H1 (cell line): ENCODE results near the gene FRRS1. TPM values are rescaled to one million over a fixed set of nuclear protein-coding genes. Genes with fewer than 3 reads are reported as not detected.

ENCODE experiments used
- CTCF ChIA-PET: fragments of 300-600 bp; sonication (Branson Sonifier 250); formaldehyde crosslinking; loops from one replicate; lab custom pipeline; 2021; ENCODE audit not compliant: partially characterized antibody; lab: Charles Lee
- POLR2A ChIA-PET: fragments of 300-600 bp; sonication (Branson Sonifier 250); formaldehyde crosslinking; loops from one replicate; lab custom pipeline; 2021; ENCODE audit warnings: inconsistent platforms; ENCODE audit not compliant: partially characterized antibody; lab: Charles Lee
- DNase-seq, 2 experiments: peaks; one replicate each; pipeline versions ENCODE4 v3.0.0 to v3.0.0-alpha.2; 2010 to 2022; ENCODE audit warnings: low spot score in 2 of 2, low read depth in 1 of 2, mixed read lengths in 1 of 2
- FAIRE-seq: peaks from 2 replicates; lab custom pipeline; 2011; peaks lifted over from hg19 to GRCh38; lab: Jason Lieb, UNC
- H2AFZ ChIP-seq: 2 replicates; pipeline ENCODE4 v1.8.1; 2012; ENCODE audit warnings: low read length, inconsistent platforms
- H2AK5ac ChIP-seq: 2 replicates; pipeline ENCODE4 v1.6.1; 2013; ENCODE audit warnings: low read depth, low read length
- H2BK120ac ChIP-seq: replicated peaks from 2 replicates; pipeline ENCODE3; 2013; ENCODE audit warnings: low read depth, low read length, inconsistent platforms
- H2BK12ac ChIP-seq: 2 replicates; pipeline ENCODE4 v1.6.1; 2013; ENCODE audit warnings: low read depth, low read length
- H2BK15ac ChIP-seq: 2 replicates; pipeline ENCODE4 v1.6.1; 2013; ENCODE audit warnings: low read length
- H2BK20ac ChIP-seq: 2 replicates; pipeline ENCODE4 v1.6.1; 2013; ENCODE audit warnings: low read length
- H2BK5ac ChIP-seq: 2 replicates; pipeline ENCODE4 v1.6.1; 2013; ENCODE audit warnings: low read depth, low read length
- H3K14ac ChIP-seq: 2 replicates; pipeline ENCODE4 v1.6.1; 2013; ENCODE audit warnings: inconsistent platforms; ENCODE audit not compliant: insufficient read length
- H3K18ac ChIP-seq: 2 replicates; pipeline ENCODE4 v1.6.1; 2013; ENCODE audit warnings: low read length; ENCODE audit errors: extremely low read depth
- H3K23ac ChIP-seq: 2 replicates; pipeline ENCODE4 v1.6.1; 2013; ENCODE audit warnings: inconsistent platforms; ENCODE audit not compliant: insufficient read length
- H3K23me2 ChIP-seq: 2 replicates; pipeline ENCODE4 v1.6.1; 2013; ENCODE audit warnings: low read depth, low read length
- H3K27ac ChIP-seq: 2 replicates; pipeline ENCODE4 v1.6.1; 2011; ENCODE audit warnings: low read depth, low read length, inconsistent platforms
- H3K27me3 ChIP-seq, 4 experiments: replicated peaks in 1 of 4; 1 replicate in 1 of 4; 2 replicates in 3 of 4; pipeline versions ENCODE4 v1.6.1 to v1.8.1; 2011 to 2013; ENCODE audit warnings: low read length in 3 of 4, mild to moderate bottlenecking in 3 of 4, inconsistent platforms in 2 of 4, mixed read lengths in 2 of 4, moderate library complexity in 1 of 4; ENCODE audit not compliant: control insufficient read depth in 3 of 4, insufficient read depth in 3 of 4; ENCODE audit errors: extremely low read depth in 1 of 4
- H3K36me3 ChIP-seq, 4 experiments: 2 replicates each; pipeline versions ENCODE4 v1.6.1 to v1.8.1; 2011 to 2013; ENCODE audit warnings: mild to moderate bottlenecking in 4 of 4, low read length in 3 of 4, moderate library complexity in 2 of 4, control low read depth in 1 of 4, inconsistent platforms in 1 of 4; ENCODE audit not compliant: insufficient read depth in 4 of 4, control insufficient read depth in 2 of 4
- H3K4ac ChIP-seq: replicated peaks from 2 replicates; pipeline ENCODE3; 2013; ENCODE audit warnings: low read length, low read depth, mixed read lengths, inconsistent platforms; ENCODE audit not compliant: insufficient read length
- H3K4me1 ChIP-seq, 4 experiments: replicated peaks in 1 of 4; 1 replicate in 1 of 4; 2 replicates in 3 of 4; pipeline versions ENCODE4 v1.6.1 to v1.8.1; 2011 to 2013; ENCODE audit warnings: low read length in 3 of 4, inconsistent platforms in 2 of 4, mixed read lengths in 1 of 4; ENCODE audit not compliant: insufficient read depth in 4 of 4, control insufficient read depth in 3 of 4
- H3K4me2 ChIP-seq, 2 experiments: 2 replicates each; pipeline versions ENCODE4 v1.6.1 to v1.8.1; 2011 to 2013; ENCODE audit warnings: low read depth in 2 of 2, low read length in 2 of 2, control low read depth in 1 of 2, inconsistent platforms in 1 of 2, mild to moderate bottlenecking in 1 of 2; ENCODE audit not compliant: insufficient read depth in 1 of 2
- H3K4me3 ChIP-seq, 4 experiments: fragments of 200-600, 300-600 bp in 1 of 4; sonication (generic), shearing (Covaris generic), sonication (Bioruptor Twin) in 1 of 4; 2 replicates each; pipeline versions ENCODE4 v1.5.1 to v1.8.1; 2011 to 2016; ENCODE audit warnings: low read length in 4 of 4, low read depth in 3 of 4, control low read depth in 2 of 4, inconsistent platforms in 2 of 4, mild to moderate bottlenecking in 2 of 4, mixed read lengths in 1 of 4, moderate library complexity in 1 of 4; ENCODE audit not compliant: insufficient read depth in 2 of 4; ENCODE audit errors: extremely low read depth in 1 of 4
- H3K56ac ChIP-seq: replicated peaks from 2 replicates; pipeline ENCODE3; 2013; ENCODE audit warnings: low read depth, mild to moderate bottlenecking, mixed read lengths, low read length, inconsistent platforms; ENCODE audit not compliant: insufficient read length
- H3K79me1 ChIP-seq: 2 replicates; pipeline ENCODE4 v1.6.1; 2013; ENCODE audit warnings: low read depth, low read length, control low read depth
- H3K79me2 ChIP-seq, 2 experiments: 2 replicates each; pipeline versions ENCODE4 v1.6.1 to v1.8.1; 2012 to 2013; ENCODE audit warnings: low read length in 2 of 2, mild to moderate bottlenecking in 2 of 2, inconsistent platforms in 1 of 2; ENCODE audit not compliant: insufficient read depth in 2 of 2, control insufficient read depth in 1 of 2
- H3K9ac ChIP-seq, 4 experiments: replicated peaks in 1 of 4; 1 replicate in 1 of 4; 2 replicates in 3 of 4; pipeline versions ENCODE4 v1.6.1 to v1.8.1; 2011 to 2013; ENCODE audit warnings: low read depth in 3 of 4, low read length in 3 of 4, control low read depth in 2 of 4, mild to moderate bottlenecking in 2 of 4, moderate library complexity in 2 of 4, inconsistent platforms in 1 of 4; ENCODE audit errors: extremely low read depth in 1 of 4
- H3K9me3 ChIP-seq, 2 experiments: 2 replicates each; pipeline versions ENCODE4 v1.6.1 to v1.8.1; 2012 to 2013; ENCODE audit warnings: mild to moderate bottlenecking in 2 of 2, moderate library complexity in 2 of 2, control low read depth in 1 of 2, inconsistent platforms in 1 of 2, low read depth in 1 of 2, low read length in 1 of 2, mixed read lengths in 1 of 2; ENCODE audit not compliant: insufficient read depth in 2 of 2
- H4K20me1 ChIP-seq, 2 experiments: replicated peaks in 1 of 2; 2 replicates each; pipeline versions ENCODE3 to v1.8.1; 2011 to 2013; ENCODE audit warnings: inconsistent platforms in 2 of 2, low read length in 2 of 2, mild to moderate bottlenecking in 1 of 2; ENCODE audit not compliant: insufficient read depth in 2 of 2, control insufficient read depth in 1 of 2
- H4K5ac ChIP-seq: 2 replicates; pipeline ENCODE4 v1.6.1; 2013; ENCODE audit warnings: low read length, low read depth, mixed read lengths, inconsistent platforms; ENCODE audit not compliant: insufficient read length
- H4K8ac ChIP-seq: 2 replicates; pipeline ENCODE4 v1.8.0; 2013; ENCODE audit warnings: mild to moderate bottlenecking, moderate library complexity, low read length, inconsistent platforms; ENCODE audit not compliant: insufficient read depth; ENCODE audit errors: extremely low read depth
- H4K91ac ChIP-seq: replicated peaks from 2 replicates; pipeline ENCODE3; 2013; ENCODE audit warnings: low read length, mixed read lengths, inconsistent platforms; ENCODE audit not compliant: insufficient read length
- ASH2L ChIP-seq: fragments of 200-600, 300-600 bp; sonication (generic); IDR thresholded peaks from one replicate; pipeline ENCODE4 v1.7.1; 2017; ENCODE audit warnings: low read length
- NANOG ChIP-seq: IDR thresholded peaks from 2 replicates; pipeline ENCODE4 v1.6.1; 2011; ENCODE audit warnings: low read length, low read depth, mild to moderate bottlenecking, inconsistent platforms; ENCODE audit not compliant: insufficient read depth, poor library complexity, severe bottlenecking
- PHF8 ChIP-seq: fragments of 200-600 bp; sonication (generic); conservative IDR thresholded peaks from 2 replicates; pipeline ENCODE4 v1.7.1; 2012; ENCODE audit warnings: low read depth, mild to moderate bottlenecking, inconsistent platforms, low read length, moderate library complexity
- polyA plus RNA-seq, 7 experiments: library from polyadenylated mRNA; depleted of rRNA in 3 of 7; stranded (reverse) in 5 of 7; unstranded in 2 of 7; fragments of >200 nt in 5 of 7; fragments of 200-250 nt in 2 of 7; gene quantifications; 1 replicate in 5 of 7; 2 replicates in 1 of 7; 4 replicates in 1 of 7; pipeline versions ENCODE4 v1.2.1 to v1.2.3, GENCODE V29; 2011 to 2013; ENCODE audit warnings: missing spikeins in 2 of 7, mixed read lengths in 2 of 7
- total RNA-seq: library from RNA; stranded (reverse); fragmentation: NEBNext Ultra II Directional; extraction: Animal tissue kit (Norgen Biotek cat#: 25700); gene quantifications from 2 replicates; pipeline ENCODE4 v1.2.1, GENCODE V29; 2021

The FRRS1 gene
- total and polyA plus RNA-seq, 2 of the 8 experiments (the other 6 are each of a cell fraction or from before 2014, with no cell fraction given) = 3.5 to 6.5 TPM

DNA sequence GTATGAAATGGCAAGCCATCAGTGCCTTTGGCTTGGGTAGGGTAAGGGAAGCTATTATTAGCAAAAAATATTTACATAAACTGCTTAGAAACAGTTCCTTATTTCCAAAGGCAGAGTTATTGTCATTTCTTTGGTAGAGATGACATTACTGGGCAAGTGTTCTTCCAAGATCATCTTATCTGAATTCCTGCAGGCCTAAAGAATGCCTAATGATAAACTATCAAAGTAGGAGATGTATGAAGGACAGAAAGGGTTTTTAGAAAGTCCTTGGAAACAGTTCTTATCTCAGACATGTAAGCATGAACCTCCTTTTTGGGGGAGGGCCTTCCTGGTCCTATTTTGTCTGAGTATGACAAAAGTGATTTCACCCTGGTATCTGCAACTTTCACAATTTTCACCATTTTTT is 5.1 kb upstream of the FRRS1 start:
- ChIA-PET CTCF (interaction anchor here (1.2 kb wide), 1 partner anchor 11 kb away, joined by 3 read pairs; no protein-coding TSS in a partner anchor), POLR2A (no interaction called here)
- no peak overlapping the region for H3K23ac ChIP-seq
- H3K27ac ChIP-seq = no peak overlapping the region
- no peaks in the 10 kb centered on the region for H3K79me2 ChIP-seq
- H2BK15ac ChIP-seq = no peak overlapping the region
- DNase-seq = no peak
- no peak overlapping the region for H4K91ac ChIP-seq
- H3K4ac ChIP-seq = no peak overlapping the region
- H3K14ac ChIP-seq = no peak overlapping the region
- no peaks in the 10 kb centered on the region for H3K79me1 ChIP-seq
- H3K4me3 ChIP-seq = no peak overlapping the region
- no peaks in the 10 kb centered on the region for H3K27me3 ChIP-seq
- H3K56ac ChIP-seq = no peak overlapping the region
- H2BK5ac ChIP-seq = no peak overlapping the region
- no peaks in the 10 kb centered on the region for H3K9me3 ChIP-seq
- no peak overlapping the region for H2BK120ac ChIP-seq
- no peak overlapping the region for H2AK5ac ChIP-seq
- no peaks in the 10 kb centered on the region for H4K20me1 ChIP-seq
- H3K4me2 ChIP-seq = no peak overlapping the region
- H4K5ac ChIP-seq = no peak overlapping the region
- no peak overlapping the region for H4K8ac ChIP-seq
- TF ChIP-seq ASH2L (no peak), NANOG (no peak), PHF8 (no peak)
- H3K36me3 ChIP-seq = no peaks in the 10 kb centered on the region
- no peak overlapping the region for H2BK20ac ChIP-seq
- no peak overlapping the region for H2BK12ac ChIP-seq
- FAIRE-seq = no peak
- no peaks in the 10 kb centered on the region; a peak in 1 of 7 replicates for H3K4me1 ChIP-seq
- H3K18ac ChIP-seq = no peak overlapping the region
- no peak overlapping the region for H3K9ac ChIP-seq
- no peaks in the 10 kb centered on the region for H3K23me2 ChIP-seq
- H2AFZ ChIP-seq = no peak overlapping the region
